ENCODE results near the gene PIK3C2G. TPM values are rescaled to one million over a fixed set of nuclear protein-coding genes. Genes with fewer than 3 reads are reported as not detected.

The PIK3C2G gene
- total RNA-seq, 1 experiment from 2014 or later, result not detected

- ATAC-seq (no peak), DNase-seq (ENCODE audit: low read depth, low spot score) (no peak)
- no peaks in the 10 kb centered on the region; a peak in 1 of 4 replicates for H3K9me3 ChIP-seq (ENCODE audit: control insufficient read depth in 1 of 2, insufficient read depth in 1 of 2, low read depth in 1 of 2, low read length in 2 of 2)
- TF ChIP-seq RAD21 (IDR thresholded peaks at IDR 0.05; ENCODE audit: low read depth), result no peak
- no peak for TF ChIP-seq YY1 (IDR thresholded peaks at IDR 0.05; ENCODE audit: extremely low read depth, insufficient replicate concordance, low read depth, low read length)
- TF ChIP-seq SRF (IDR thresholded peaks at IDR 0.05; ENCODE audit: low read depth), result no peak
- no peak for TF ChIP-seq ZNF274 (IDR thresholded peaks at IDR 0.05; ENCODE audit: low read depth, low read length)
- no TSS peak for BruUV-seq (replicated peaks)
- ChIA-PET POLR2A (interaction anchor here (0.8 kb wide), 1 partner anchor 9 kb away, joined by 3 read pairs; no protein-coding TSS in a partner anchor), RAD21 (ENCODE audit: low non-redundant PET in 1 of 2, low total read pairs in 2 of 2, uncharacterized antibody in 2 of 2, unreplicated experiment in 2 of 2) (no interaction called here), CTCF (no interaction called here)
- H3K4me3 ChIP-seq (replicated peaks in 1 of 2; ENCODE audit: low read depth in 1 of 2, low read length in 2 of 2), result no peak overlapping the region
- no peaks in the 10 kb centered on the region for H4K20me1 ChIP-seq (ENCODE audit: insufficient read depth)
- no peaks in the 10 kb centered on the region for H3K9me2 ChIP-seq (ENCODE audit: insufficient read depth)
- peak overlapping the region; percentile 31; the same call in 1 of the 2 replicates for H3K4me2 ChIP-seq (ENCODE audit: low read length)
- H3K27me3 ChIP-seq (ENCODE audit: insufficient read depth, low read length), result no peaks in the 10 kb centered on the region
- H3K9ac ChIP-seq (ENCODE audit: low read length), result no peak overlapping the region
- intact Hi-C loops (cut with micrococcal nuclease), result no loop called here
- no peaks in the 10 kb centered on the region for H3K79me2 ChIP-seq (ENCODE audit: insufficient read depth, low read length)
- no peak overlapping the region for H3K27ac ChIP-seq (ENCODE audit: low read depth, low read length)
- H3K36me3 ChIP-seq (ENCODE audit: control insufficient read depth in 1 of 2, insufficient read depth in 2 of 2, low read length in 2 of 2), result no peaks in the 10 kb centered on the region
- H2AFZ ChIP-seq (ENCODE audit: low read depth, low read length, poor library complexity, severe bottlenecking), result no peak overlapping the region
- no peaks in the 10 kb centered on the region for H3K4me1 ChIP-seq (ENCODE audit: control insufficient read depth in 1 of 2, insufficient read depth in 2 of 2, low read length in 2 of 2)
Measured at GRCh38 chr12:18296201-18296908, 35.0 kb downstream of the PIK3C2G start.

DNA sequence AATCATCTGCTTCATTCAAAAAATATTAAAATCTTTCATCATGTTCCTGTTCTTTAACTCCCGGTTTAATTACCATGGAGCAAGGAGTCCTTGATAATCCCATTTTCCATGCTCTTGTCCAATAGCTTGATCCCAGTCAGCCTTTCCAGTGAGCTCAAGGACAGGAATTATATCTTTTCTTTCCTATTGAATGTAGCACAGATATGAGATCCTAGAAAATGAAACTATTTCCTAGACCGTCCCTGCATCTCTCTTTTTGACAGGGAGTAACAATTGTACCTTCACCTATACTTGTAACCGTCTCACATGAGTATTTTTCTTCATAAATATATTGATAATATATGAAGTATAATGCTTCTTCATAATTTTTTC lies 35.6 kb downstream of the PIK3C2G start:
- DNase-seq (ENCODE audit: low read depth, low spot score), result no peak
- Histone ChIP-seq H3K9ac (ENCODE audit: low read length) (no peak overlapping the region), H3K9me3 (ENCODE audit: control insufficient read depth in 1 of 2, insufficient read depth in 1 of 2, low read depth in 1 of 2, low read length in 2 of 2) (no peaks in the 10 kb centered on the region; a peak in 1 of 4 replicates), H3K9me2 (ENCODE audit: insufficient read depth) (no peaks in the 10 kb centered on the region), H3K4me3 (replicated peaks in 1 of 2; ENCODE audit: low read depth in 1 of 2, low read length in 2 of 2) (no peak overlapping the region), H3K4me1 (ENCODE audit: control insufficient read depth in 1 of 2, insufficient read depth in 2 of 2, low read length in 2 of 2) (no peaks in the 10 kb centered on the region), H2AFZ (ENCODE audit: low read depth, low read length, poor library complexity, severe bottlenecking) (no peak overlapping the region), H4K20me1 (ENCODE audit: insufficient read depth) (no peaks in the 10 kb centered on the region), H3K4me2 (ENCODE audit: low read length) (peak overlapping the region; percentile 31; the same call in 1 of the 2 replicates), H3K27ac (ENCODE audit: low read depth, low read length) (no peak overlapping the region), H3K27me3 (ENCODE audit: insufficient read depth, low read length) (no peaks in the 10 kb centered on the region), H3K79me2 (ENCODE audit: insufficient read depth, low read length) (no peaks in the 10 kb centered on the region), H3K36me3 (ENCODE audit: control insufficient read depth in 1 of 2, insufficient read depth in 2 of 2, low read length in 2 of 2) (no peaks in the 10 kb centered on the region)
- BruUV-seq (replicated peaks), result no TSS peak
- ChIA-PET CTCF (no interaction called here), POLR2A (interaction anchor here (0.8 kb wide), 1 partner anchor 8 kb away, joined by 3 read pairs; no protein-coding TSS in a partner anchor), RAD21 (ENCODE audit: low non-redundant PET in 1 of 2, low total read pairs in 2 of 2, uncharacterized antibody in 2 of 2, unreplicated experiment in 2 of 2) (no interaction called here)
- intact Hi-C loops (cut with micrococcal nuclease), result no loop called here
- no peak for ATAC-seq
- TF ChIP-seq EGR1 (IDR thresholded peaks at IDR 0.05; ENCODE audit: low read depth) (no peak), POLR2A (IDR thresholded peaks at IDR 0.05; ENCODE audit: borderline replicate concordance, extremely low read depth, insufficient read depth, insufficient read length) (no peak)

All from HCT116 (cell line).